Stimulated activated CD8-positive, alpha-beta memory T cell treated with anti-CD3 and anti-CD28 coated beads, Interleukin-15, amount 100 ng/mL, for 4 hours (primary cell): ENCODE data around the gene FAM219A.

ENCODE experiments used
- DNase-seq, 2 donors: peaks; one replicate each; pipeline ENCODE4 v3.0.0-alpha.2; 2020; ENCODE audit warnings: low read depth in 2 of 2

Gene FAM219A

GRCh38 chr9:34458013-34458958, at the start of gene FAM219A, which contains the start of gene DNAI1:
FAM219A (minus strand) TSS chr9:34458570; CDS start chr9:34458263, 307 bp downstream.
DNAI1 (plus strand) TSS chr9:34458805; CDS start chr9:34459006, 201 bp downstream.
- DNase-seq: peak; percentile 97

- DNase-seq: no peak
These were observed 49.6 kb upstream of the FAM219A start for GRCh38 chr9:34507966-34508365.

- DNase-seq: no peak
These were observed 49.2 kb upstream of the FAM219A start for GRCh38 chr9:34507556-34507955.

- no peak for DNase-seq
These were observed 48.3 kb upstream of the FAM219A start for GRCh38 chr9:34506623-34507022.

- no peak for DNase-seq
These were observed 47.2 kb upstream of the FAM219A start for GRCh38 chr9:34505370-34506120.

- DNase-seq: no peak
These were observed 45.0 kb upstream of the FAM219A start for GRCh38 chr9:34503406-34503805.

- no peak for DNase-seq
These were observed 44.5 kb upstream of the FAM219A start for GRCh38 chr9:34502891-34503290.

GRCh38 chr9:34502471-34502870, 44.1 kb upstream of the FAM219A start:
- no peak for DNase-seq

GRCh38 chr9:34501889-34502425, 43.6 kb upstream of the FAM219A start:
- DNase-seq: no peak

- no peak for DNase-seq
These were observed 43.0 kb upstream of the FAM219A start for GRCh38 chr9:34501372-34501771.

GRCh38 chr9:34500623-34501267, 42.4 kb upstream of the FAM219A start:
- peak; percentile 46 to 59 for DNase-seq

GRCh38 chr9:34499076-34499475, 40.7 kb upstream of the FAM219A start:
- no peak for DNase-seq

- no peak for DNase-seq
These were observed 40.2 kb upstream of the FAM219A start for GRCh38 chr9:34498553-34498952.

- DNase-seq: no peak
These were observed 37.9 kb upstream of the FAM219A start for GRCh38 chr9:34496149-34496712.

- no peak for DNase-seq
These were observed 35.7 kb upstream of the FAM219A start for GRCh38 chr9:34493972-34494535.

- no peak for DNase-seq
These were observed 33.7 kb upstream of the FAM219A start for GRCh38 chr9:34492051-34492450.

- DNase-seq: no peak
These were observed 33.2 kb upstream of the FAM219A start for GRCh38 chr9:34491596-34491995.

GRCh38 chr9:34490760-34491159, 32.4 kb upstream of the FAM219A start:
- DNase-seq: no peak

- DNase-seq: no peak
These were observed 32.0 kb upstream of the FAM219A start for GRCh38 chr9:34490360-34490759.

GRCh38 chr9:34486572-34486971, 28.2 kb upstream of the FAM219A start:
- DNase-seq: no peak

GRCh38 chr9:34485822-34486221, 27.5 kb upstream of the FAM219A start:
- DNase-seq: no peak
